HG03135 (cell line): ENCODE results near the gene CLDN20.
"Not testable (repeated sequence)": the region's sequence is repeated elsewhere in the genome, so short reads cannot be mapped to it uniquely, and the experiment has no call there.

ENCODE experiments used
- ATAC-seq: cut with Tn5 transposase; IDR thresholded peaks from one replicate; pipeline ENCODE4 v1.9.1; 2021; ENCODE audit warnings: mild to moderate bottlenecking, moderate library complexity; ENCODE audit not compliant: unreplicated experiment

Gene CLDN20

GRCh38 chr6:155263373-155264063 is at the start of gene CLDN20:
Gene CLDN20, plus strand, starts transcription at chr6:155264013. Its CDS starts 11,707 bp downstream, at chr6:155275720.
- no peak for ATAC-seq

GRCh38 chr6:155215906-155216305 is 47.9 kb upstream of the CLDN20 start:
- no peak for ATAC-seq

DNA sequence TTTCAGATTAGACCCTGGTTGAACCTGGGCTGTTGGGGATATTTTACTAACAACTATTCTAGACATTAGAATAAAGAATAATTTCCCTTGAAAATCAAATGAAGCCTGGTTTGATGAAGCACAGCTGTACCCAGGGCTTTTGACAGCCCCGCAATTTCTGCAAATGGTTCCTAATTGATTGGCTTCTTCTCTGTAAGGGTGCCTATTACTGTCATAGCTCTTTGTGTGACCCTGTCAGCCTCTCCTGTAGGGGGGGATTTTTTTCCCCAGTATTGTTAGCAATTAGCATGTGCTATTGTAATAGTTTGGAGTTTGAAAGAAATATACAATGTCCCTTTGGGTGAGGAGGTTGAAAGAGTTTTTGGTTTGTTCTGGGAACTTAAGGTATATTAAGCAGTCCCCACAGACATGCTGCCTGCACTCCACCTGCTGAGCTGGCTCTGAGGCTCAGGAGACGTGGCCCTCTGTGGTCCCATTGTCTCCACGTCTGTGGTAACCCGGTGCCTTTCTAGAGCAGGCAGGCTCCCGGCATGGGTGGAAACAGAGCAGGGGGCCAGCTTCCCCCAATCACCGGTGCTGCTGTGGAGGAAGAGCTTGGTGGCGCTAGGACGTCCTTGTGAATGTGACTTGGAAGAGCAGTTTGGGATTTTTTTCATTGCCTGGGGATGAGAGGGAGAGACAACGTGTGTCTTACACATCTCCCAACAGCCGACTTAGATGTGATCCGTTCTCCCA is 47.3 kb upstream of the CLDN20 start:
- no peak for ATAC-seq

GRCh38 chr6:155218711-155219110 is 45.1 kb upstream of the CLDN20 start:
- not testable (repeated sequence) for ATAC-seq

DNA sequence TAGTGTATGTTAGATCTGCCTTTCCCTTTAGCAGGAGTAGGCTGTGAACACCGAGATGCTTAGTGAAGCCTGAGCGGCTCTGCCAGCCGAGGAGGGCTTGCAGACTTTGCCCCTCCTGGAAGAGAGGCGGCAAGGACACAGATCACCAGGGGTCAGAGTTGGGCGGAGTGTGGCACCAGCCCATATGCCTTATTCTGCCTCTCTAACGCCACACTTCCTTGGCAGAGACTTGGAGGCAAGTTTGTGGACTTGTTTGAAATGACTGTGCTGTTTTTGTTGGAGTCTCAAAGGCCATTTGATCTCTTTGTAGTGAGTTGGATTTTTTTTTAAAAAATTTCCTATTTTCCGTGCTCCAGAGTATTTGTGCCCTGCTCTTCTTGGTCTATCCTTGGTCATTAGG is 44.5 kb upstream of the CLDN20 start:
- no peak for ATAC-seq

DNA sequence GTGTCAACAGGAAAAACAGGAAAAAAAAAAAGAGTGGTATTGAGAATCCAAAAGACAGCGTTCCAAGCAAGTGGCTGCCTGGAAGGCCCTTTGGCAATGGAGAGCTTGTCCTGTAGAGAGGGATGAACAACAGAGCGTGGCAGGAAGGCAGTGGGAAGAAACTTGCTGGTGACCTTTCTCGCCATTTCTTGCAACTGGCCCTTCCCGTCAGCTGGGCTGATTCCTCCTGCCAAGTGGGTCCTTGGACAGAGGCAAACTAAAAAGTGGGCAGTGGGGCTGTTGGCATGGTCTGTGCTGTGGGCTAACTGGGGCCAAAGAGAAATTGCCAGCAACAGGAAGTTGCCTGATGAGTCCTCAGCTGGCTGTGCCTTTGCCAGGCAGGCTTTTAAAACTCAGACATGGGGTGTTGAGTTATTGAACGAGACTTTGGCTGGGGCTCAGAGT is 43.9 kb upstream of the CLDN20 start:
- no peak for ATAC-seq

DNA sequence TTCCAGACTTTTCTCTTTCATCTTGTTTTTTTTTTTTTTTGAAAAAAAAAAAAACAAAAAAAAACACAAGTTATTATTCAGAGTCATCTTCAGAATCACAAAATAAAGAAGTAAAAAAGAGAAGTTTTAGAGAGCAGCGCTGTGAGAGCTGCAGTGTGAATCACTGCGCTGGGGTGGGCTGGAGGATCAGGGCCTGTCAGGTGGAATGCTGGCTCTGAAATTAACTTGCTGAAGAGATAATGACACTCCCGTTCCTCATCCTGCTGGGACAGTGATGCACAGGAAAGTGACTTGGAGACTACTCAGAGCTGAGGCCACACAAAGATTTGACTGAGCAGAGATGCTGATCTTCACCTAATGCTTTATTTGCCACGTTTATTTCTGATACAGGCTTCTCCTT is 42.7 kb upstream of the CLDN20 start:
- ATAC-seq = no peak

GRCh38 chr6:155222506-155222905 is 41.3 kb upstream of the CLDN20 start:
- no peak for ATAC-seq

DNA sequence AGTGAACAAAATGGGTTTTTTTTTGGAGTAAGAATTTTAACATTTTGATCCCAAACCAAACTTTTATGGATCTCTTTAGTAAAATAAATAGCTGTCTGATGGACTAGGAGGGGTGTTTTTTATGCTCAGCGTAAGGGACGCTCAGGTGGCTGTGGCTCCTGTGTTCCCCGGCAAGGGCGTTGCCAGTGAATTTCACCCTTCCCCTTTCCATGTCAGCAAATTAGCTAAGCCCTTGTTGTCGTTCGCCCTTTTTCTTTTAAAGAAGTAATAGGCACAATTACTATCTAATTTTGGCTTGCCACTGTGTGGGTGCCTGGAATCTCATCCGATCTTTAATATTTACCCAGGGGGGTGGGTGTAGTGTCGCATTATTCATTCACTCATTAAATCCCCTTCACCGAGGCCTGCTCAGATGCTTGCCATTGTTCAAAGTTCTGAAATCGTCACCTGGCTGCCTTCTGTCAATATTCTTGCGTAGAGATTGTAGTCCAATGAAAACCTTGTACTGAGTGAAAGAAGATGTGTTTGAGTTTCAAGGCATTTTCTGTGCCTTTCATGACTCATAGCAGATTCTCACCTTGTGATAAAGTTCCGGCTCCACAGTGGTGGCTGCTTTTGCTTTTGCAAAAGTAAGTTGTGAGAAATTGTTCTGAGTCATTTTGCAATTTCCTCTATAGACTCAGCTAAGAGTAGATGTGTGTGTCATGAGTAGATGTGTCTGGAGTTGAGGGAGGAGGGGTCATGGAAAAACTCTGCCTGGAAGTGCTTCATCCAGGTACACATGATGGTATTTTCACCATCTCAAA is 40.0 kb upstream of the CLDN20 start:
- ATAC-seq = peak; percentile 97

DNA sequence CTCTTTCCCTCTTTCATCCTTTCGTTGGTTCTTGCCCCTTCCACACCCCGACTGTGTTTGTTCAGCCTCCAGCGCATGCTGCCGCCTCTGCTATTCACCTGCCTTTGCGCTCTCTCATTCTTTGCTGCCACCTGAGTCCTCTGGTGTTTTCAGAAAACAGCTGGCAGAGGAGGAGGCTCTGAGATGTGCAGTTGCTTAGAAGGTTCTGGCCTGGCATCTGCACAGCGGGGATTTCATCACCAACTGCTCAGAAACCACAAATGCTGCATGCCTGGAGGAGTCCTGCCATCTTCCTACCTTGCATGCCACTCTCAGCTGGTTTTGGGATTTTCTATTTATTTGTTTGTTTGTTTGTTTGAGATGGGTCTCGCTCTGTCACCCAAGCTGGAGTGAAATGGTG is 39.2 kb upstream of the CLDN20 start:
- no peak for ATAC-seq

- no peak for ATAC-seq
These were observed 36.8 kb upstream of the CLDN20 start for GRCh38 chr6:155227046-155227445.

DNA sequence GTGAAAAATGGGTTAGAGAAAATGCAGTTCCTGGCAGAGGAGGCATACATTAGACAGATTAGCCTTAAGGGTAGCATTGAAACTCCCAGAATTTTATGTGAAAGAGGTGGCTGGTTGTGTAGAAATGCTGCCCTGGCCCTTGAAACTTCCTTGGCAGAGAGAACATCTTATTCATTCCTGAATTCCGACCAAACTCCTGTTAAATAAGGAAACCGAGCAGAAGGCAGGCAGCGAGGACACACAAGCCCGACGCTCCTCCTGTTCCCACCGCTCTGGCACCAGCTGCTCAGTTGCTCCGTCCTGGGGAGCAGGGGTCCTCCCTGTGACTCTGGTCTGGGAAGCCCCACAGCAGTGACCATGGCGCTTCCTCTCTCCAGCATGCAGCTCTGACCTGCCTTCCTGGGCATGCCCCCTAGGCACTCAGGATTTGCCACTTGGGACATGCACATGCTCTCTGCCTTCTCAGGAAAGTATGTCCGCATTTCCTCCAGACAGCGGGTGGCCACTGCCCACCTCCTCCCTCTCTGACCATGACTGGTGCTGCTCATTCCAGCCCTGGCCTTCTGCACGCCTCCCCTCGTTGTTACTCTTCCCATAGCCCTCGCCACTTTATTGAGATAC is 35.2 kb upstream of the CLDN20 start:
- no peak for ATAC-seq

DNA sequence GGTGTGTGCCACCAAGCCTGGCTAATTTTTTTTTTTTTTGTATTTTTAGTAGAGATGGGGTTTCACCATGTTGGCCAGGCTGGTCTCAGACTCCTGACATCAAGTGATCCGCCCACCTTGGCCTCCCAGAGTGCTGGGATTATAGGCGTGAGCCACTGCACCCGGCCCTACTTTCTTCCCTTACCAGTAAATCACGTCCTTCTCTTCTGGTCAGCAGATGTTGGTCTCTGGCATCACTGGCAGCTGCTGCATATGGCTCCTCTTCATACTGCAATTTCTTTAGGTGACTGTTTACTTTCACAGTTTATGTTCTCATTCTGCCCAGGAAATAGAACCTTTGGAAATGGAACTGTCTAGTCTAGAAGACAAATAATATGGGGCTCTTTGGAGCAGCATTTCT is 32.8 kb upstream of the CLDN20 start:
- ATAC-seq = not testable (repeated sequence)

DNA sequence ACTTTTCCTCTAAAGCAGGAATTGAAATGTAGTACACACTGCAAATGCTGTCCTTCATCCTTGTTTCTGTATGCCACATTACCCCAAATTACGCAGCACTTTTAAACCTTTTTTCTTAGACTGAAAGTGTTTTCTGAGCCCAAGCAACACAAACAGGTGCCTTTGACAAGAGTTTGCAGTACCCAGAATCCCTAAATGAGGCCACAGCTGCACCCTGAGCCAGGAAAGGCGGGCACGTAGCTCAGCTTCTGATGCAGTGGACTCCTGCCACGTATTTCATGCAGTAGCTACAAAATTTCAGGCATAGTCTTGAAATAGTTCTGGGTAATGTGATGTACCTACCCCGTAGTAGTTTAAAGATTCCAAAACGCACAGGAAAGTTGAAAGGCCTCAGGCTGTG is 31.0 kb upstream of the CLDN20 start:
- no peak for ATAC-seq

DNA sequence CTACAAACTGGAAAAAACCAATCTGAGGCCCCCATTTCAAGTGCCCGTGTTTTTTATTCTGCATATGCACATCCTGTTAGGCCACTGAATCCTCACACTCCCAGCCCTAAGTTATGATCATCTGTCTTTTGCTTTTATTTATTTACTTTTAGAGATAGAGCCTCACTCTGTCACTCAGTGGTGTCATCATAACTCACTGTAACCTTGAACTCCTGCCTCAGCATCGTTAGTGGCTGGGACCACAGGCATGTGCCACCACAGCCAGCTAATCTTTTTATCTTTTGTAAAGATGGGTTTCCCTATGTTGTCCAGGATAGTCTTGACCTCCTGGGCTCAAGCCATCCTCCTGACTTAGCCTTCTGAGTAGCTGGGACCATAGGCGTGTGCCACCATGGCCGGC is 29.6 kb upstream of the CLDN20 start:
- no peak for ATAC-seq

DNA sequence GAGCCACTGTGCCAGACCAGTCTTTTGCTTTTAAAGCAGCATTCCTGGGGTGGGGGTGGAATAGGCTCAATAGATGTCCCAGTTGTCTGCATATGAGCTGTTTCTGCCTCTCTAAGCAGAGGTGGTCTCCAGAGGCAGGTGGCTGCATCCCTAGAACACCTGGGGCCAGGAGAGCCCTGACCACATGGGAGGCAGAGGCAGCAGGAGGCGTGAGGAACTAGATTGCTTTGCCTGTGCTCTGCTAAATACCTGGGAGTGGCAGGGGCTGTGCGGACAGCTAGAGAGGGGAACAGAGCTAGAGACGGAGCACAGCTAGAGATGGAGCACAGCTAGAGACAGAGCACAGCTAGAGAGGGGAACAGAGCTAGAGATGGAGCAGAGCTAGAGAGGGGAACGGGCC is 29.1 kb upstream of the CLDN20 start:
- no peak for ATAC-seq

DNA sequence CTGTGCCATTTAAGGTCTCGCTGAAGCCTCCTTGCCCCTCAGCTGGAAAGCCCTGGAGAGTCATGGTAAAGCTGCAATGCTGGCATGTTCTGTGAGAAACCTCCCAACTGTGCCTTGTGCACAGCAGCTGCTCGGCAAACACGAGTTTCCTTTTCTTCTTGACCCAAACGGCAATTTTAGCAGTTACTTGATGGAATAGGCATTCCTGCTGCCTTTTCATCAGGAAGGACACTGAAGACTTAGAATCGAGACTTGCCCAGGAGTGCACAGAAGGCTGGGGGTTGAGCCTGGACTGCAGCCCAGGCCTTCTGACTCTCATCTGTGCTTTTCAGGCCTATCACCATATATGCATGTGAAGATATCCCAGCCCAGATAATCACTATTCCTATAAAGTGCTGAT is 28.7 kb upstream of the CLDN20 start:
- ATAC-seq = no peak

DNA sequence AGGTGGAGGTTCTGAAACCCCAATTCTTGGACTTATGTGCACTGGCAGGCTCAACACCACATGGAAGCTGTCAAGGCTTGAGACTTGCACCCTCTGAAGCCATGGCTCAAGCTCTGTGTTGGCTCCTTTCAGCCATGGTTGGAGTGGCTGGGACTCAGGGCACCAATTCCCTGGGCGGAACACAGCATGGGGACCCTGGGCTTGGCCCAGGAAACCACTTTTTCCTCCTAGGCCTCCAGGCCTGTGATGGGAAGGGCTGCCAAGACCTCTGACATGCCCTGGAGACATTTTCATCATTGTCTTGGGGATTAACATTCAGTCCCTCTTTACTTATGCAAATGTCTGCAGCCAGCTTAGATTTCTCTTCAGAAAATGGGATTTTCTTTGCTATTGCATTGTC is 26.2 kb upstream of the CLDN20 start:
- no peak for ATAC-seq

GRCh38 chr6:155240905-155241600 is 22.8 kb upstream of the CLDN20 start:
- ATAC-seq = no peak

GRCh38 chr6:155241966-155242365 is 21.8 kb upstream of the CLDN20 start:
- ATAC-seq = no peak

DNA sequence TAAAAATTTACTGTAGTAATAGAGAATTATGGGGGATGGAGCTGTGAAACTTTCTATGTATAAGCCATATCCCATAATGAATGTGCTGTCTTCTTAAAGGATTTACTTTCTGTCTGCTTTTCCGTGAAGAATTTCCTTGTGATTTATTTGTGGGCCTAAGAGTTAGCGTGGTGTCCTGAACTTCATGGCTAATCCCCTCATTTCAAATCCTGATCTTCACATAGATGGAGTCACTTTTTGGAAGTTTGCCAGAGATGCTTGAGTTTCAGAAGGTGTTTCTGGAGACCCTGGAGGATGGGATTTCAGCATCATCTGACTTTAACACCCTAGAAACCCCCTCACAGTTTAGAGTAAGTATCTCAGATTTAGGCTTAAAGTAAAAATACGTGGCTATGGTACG is 19.4 kb upstream of the CLDN20 start:
- ATAC-seq = no peak
